Right atrium auricular region (tissue), 2 donors: Measurements from ENCODE around the gene ASTN2. TPM values are rescaled to one million over a fixed set of nuclear protein-coding genes. Genes with fewer than 3 reads are reported as not detected.

Source experiments
- DNase-seq: peaks from one replicate; pipeline ENCODE4 v3.0.0-alpha.2; 2019; ENCODE audit warnings: low spot score
- H3K27ac ChIP-seq, 2 donors: fragments of 200-600 bp; sonication (generic); 1 replicate in 1 of 2; 2 replicates in 1 of 2; pipeline ENCODE4 v1.5.1; 2016 to 2019
- H3K27me3 ChIP-seq, 2 donors: fragments of 200-600 bp; sonication (generic); one replicate each; pipeline versions ENCODE4 v1.5.1 to v1.6.0; 2017 to 2019
- H3K36me3 ChIP-seq: fragments of 200-600 bp; sonication (generic); one replicate; pipeline ENCODE4 v1.5.1; 2016
- H3K4me1 ChIP-seq, 2 donors: fragments of 200-600 bp; sonication (generic); one replicate each; pipeline versions ENCODE4 v1.5.1 to v1.6.0; 2017 to 2019
- H3K4me3 ChIP-seq, 2 donors: fragments of 200-600 bp; sonication (generic); 1 replicate in 1 of 2; 2 replicates in 1 of 2; pipeline ENCODE4 v1.5.1; 2017 to 2019; ENCODE audit warnings: mild to moderate bottlenecking in 1 of 2, moderate library complexity in 1 of 2
- H3K9me3 ChIP-seq, 2 donors: fragments of 200-600 bp; sonication (generic); one replicate each; pipeline ENCODE4 v1.5.1; 2019
- CTCF ChIP-seq, 2 donors: fragments of 200-600 bp; sonication (generic); IDR thresholded peaks; one replicate each; pipeline ENCODE4 v1.5.1; 2019; ENCODE audit warnings: antibody characterized with exemption in 2 of 2
- total RNA-seq, 2 donors: library from RNA; depleted of rRNA; stranded (reverse); fragments of >200 nt; gene quantifications; one replicate each; pipeline ENCODE4 v1.1.0, GENCODE V29; 2016

ASTN2 gene
- total RNA-seq, 2 donors from 2014 or later: 11.1 to 32.2 TPM

- H3K4me3 ChIP-seq: no peak overlapping the region
- H3K27me3 ChIP-seq: no peaks in the 10 kb centered on the region
- no peaks in the 10 kb centered on the region for H3K36me3 ChIP-seq
- TF ChIP-seq CTCF (IDR thresholded peaks at IDR 0.05): no peak
- H3K9me3 ChIP-seq: no peaks in the 10 kb centered on the region
- no peak for DNase-seq
- peaks cover 0 to 9% of the 10 kb centered on the region in 2 donors for H3K4me1 ChIP-seq
- H3K27ac ChIP-seq: no peak overlapping the region
Observed at GRCh38 chr9:116565986-116566385, 848.9 kb downstream of the ASTN2 start.

GRCh38 chr9:116564266-116564793, 850.5 kb downstream of the ASTN2 start:
- peaks cover 0 to 8% of the 10 kb centered on the region in 2 donors for H3K4me1 ChIP-seq
- H3K27ac ChIP-seq: no peak overlapping the region
- H3K4me3 ChIP-seq: no peak overlapping the region
- no peaks in the 10 kb centered on the region for H3K27me3 ChIP-seq
- no peaks in the 10 kb centered on the region for H3K9me3 ChIP-seq
- TF ChIP-seq CTCF (IDR thresholded peaks at IDR 0.05): no peak
- no peak for DNase-seq
- H3K36me3 ChIP-seq: no peaks in the 10 kb centered on the region

- Histone ChIP-seq H3K4me1 (peaks cover 0 to 12% of the 10 kb centered on the region in 2 donors), H3K36me3 (no peaks in the 10 kb centered on the region), H3K4me3 (no peak overlapping the region), H3K27me3 (no peaks in the 10 kb centered on the region), H3K9me3 (no peaks in the 10 kb centered on the region), H3K27ac (no peak overlapping the region)
- no peak for DNase-seq
- TF ChIP-seq CTCF (IDR thresholded peaks at IDR 0.05): no peak
Observed at GRCh38 chr9:116558818-116559540, 855.9 kb downstream of the ASTN2 start.

GRCh38 chr9:116558035-116558434, 856.8 kb downstream of the ASTN2 start:
- no peaks in the 10 kb centered on the region for H3K27me3 ChIP-seq
- DNase-seq: no peak
- H3K4me3 ChIP-seq: no peak overlapping the region
- no peaks in the 10 kb centered on the region for H3K9me3 ChIP-seq
- no peaks in the 10 kb centered on the region for H3K36me3 ChIP-seq
- TF ChIP-seq CTCF (IDR thresholded peaks at IDR 0.05): no peak
- H3K27ac ChIP-seq: no peak overlapping the region
- peaks cover 0 to 12% of the 10 kb centered on the region in 2 donors for H3K4me1 ChIP-seq

GRCh38 chr9:116555556-116556155, 859.2 kb downstream of the ASTN2 start:
- no peak for DNase-seq
- Histone ChIP-seq H3K27ac (peak overlapping the region; percentile 33 to 42), H3K27me3 (no peaks in the 10 kb centered on the region), H3K36me3 (no peaks in the 10 kb centered on the region), H3K9me3 (no peaks in the 10 kb centered on the region), H3K4me1 (peaks cover 0 to 18% of the 10 kb centered on the region in 2 donors), H3K4me3 (no peak overlapping the region)
- no peak for TF ChIP-seq CTCF (IDR thresholded peaks at IDR 0.05)
